Right ventricle myocardium inferior (tissue), 1 donor: Measurements from ENCODE around the gene PSORS1C2. TPM values are rescaled to one million over a fixed set of nuclear protein-coding genes. Genes with fewer than 3 reads are reported as not detected.

Source experiments
- ATAC-seq: fragments of 200-7000 bp; cut with Tn5 transposase; one replicate; pipeline ENCODE4 v1.9.1; 2020; ENCODE audit warnings: mild to moderate bottlenecking, moderate library complexity
- DNase-seq: peaks from one replicate; pipeline ENCODE4 v3.0.0; 2021; ENCODE audit errors: missing footprints
- intact Hi-C: fragments of 100-400 bp; cut with DNase I; formaldehyde crosslinking; loops from one replicate; pipeline ENCODE4 v1.11.0; 2022
- total RNA-seq: library from RNA; stranded (reverse); fragmentation: NEBNext Ultra II Directional; extraction: Animal tissue kit (Norgen Biotek cat#: 25700); gene quantifications from one replicate; pipeline ENCODE4 v1.2.1, GENCODE V29; 2021
- donor health status: DM: no; HTN: yes; CAD: no; lungs with severe emphysema.

PSORS1C2 gene
- total RNA-seq, 1 donor from 2014 or later, result not detected

- intact Hi-C loops, result no loop called here
- no peak for DNase-seq
Measured at GRCh38 chr6:31145386-31145785, 6.5 kb upstream of the PSORS1C2 start.

GRCh38 chr6:31144970-31145340 lies 6.1 kb upstream of the PSORS1C2 start:
- intact Hi-C loops, result no loop called here
- no peak for ATAC-seq
- no peak for DNase-seq

More at GRCh38 chr6:31145386-31145785, 6.5 kb upstream of the PSORS1C2 start:
- no peak for ATAC-seq

- intact Hi-C loops, result no loop called here
- ATAC-seq, result no peak
- no peak for DNase-seq
Measured at GRCh38 chr6:31144296-31144969, 5.6 kb upstream of the PSORS1C2 start.

GRCh38 chr6:31143148-31143547 lies 4.3 kb upstream of the PSORS1C2 start:
- DNase-seq, result peak; percentile 74
- ATAC-seq, result peak; percentile 81
- intact Hi-C loops, result no loop called here

GRCh38 chr6:31142361-31142761 lies 3.5 kb upstream of the PSORS1C2 start:
- intact Hi-C loops, result no loop called here
- DNase-seq, result no peak
- ATAC-seq, result peak; percentile 70

GRCh38 chr6:31140643-31141042 lies 1.8 kb upstream of the PSORS1C2 start:
- ATAC-seq (no peak), DNase-seq (no peak)
- intact Hi-C loops, result no loop called here

GRCh38 chr6:31139599-31139998 lies 733 bp upstream of the PSORS1C2 start:
- DNase-seq, result no peak
- intact Hi-C loops, result no loop called here
- ATAC-seq, result no peak

GRCh38 chr6:31135710-31136109 lies 3.2 kb downstream of the PSORS1C2 start:
- DNase-seq, result no peak
- intact Hi-C loops, result no loop called here
- no peak for ATAC-seq

GRCh38 chr6:31132806-31133205 lies 6.1 kb downstream of the PSORS1C2 start:
- DNase-seq, result no peak
- ATAC-seq, result no peak
- intact Hi-C loops, result no loop called here

GRCh38 chr6:31131595-31131994 lies 7.3 kb downstream of the PSORS1C2 start:
- no peak for ATAC-seq
- intact Hi-C loops, result no loop called here
- no peak for DNase-seq

GRCh38 chr6:31130751-31131150 lies 8.1 kb downstream of the PSORS1C2 start:
- DNase-seq, result no peak
- intact Hi-C loops, result no loop called here
- ATAC-seq, result no peak

GRCh38 chr6:31129130-31129529 lies 9.7 kb downstream of the PSORS1C2 start:
- ATAC-seq (no peak), DNase-seq (no peak)
- intact Hi-C loops, result no loop called here

GRCh38 chr6:31128093-31128676 lies 10.7 kb downstream of the PSORS1C2 start:
- DNase-seq (peak; percentile 58), ATAC-seq (no peak)
- intact Hi-C loops, result no loop called here

- intact Hi-C loops, result no loop called here
- ATAC-seq (peak; percentile 17), DNase-seq (peak; percentile 61)
Measured at GRCh38 chr6:31126396-31127175, 12.3 kb downstream of the PSORS1C2 start.

- ATAC-seq (peak; percentile 45), DNase-seq (no peak)
- intact Hi-C loops, result no loop called here
Measured at GRCh38 chr6:31125586-31126363, 13.1 kb downstream of the PSORS1C2 start.

GRCh38 chr6:31125162-31125561 lies 13.7 kb downstream of the PSORS1C2 start:
- intact Hi-C loops, result no loop called here
- no peak for DNase-seq
- peak; percentile 17 for ATAC-seq

GRCh38 chr6:31122791-31123706 lies 15.8 kb downstream of the PSORS1C2 start:
- DNase-seq (no peak), ATAC-seq (peak; percentile 78)
- intact Hi-C loops, result no loop called here

- ATAC-seq, result no peak
Measured at GRCh38 chr6:31121131-31121790, 17.6 kb downstream of the PSORS1C2 start.

More at GRCh38 chr6:31121131-31121790, 17.6 kb downstream of the PSORS1C2 start:
- intact Hi-C loops, result no loop called here
- no peak for DNase-seq
